GM23338 (cell line): ENCODE measurements around the gene SLCO4A1. TPM values are rescaled to one million over a fixed set of nuclear protein-coding genes. Genes with fewer than 3 reads are reported as not detected.

ENCODE experiments used
- polyA plus RNA-seq: library from polyadenylated mRNA; unstranded; fragments of >200 nt; fragmentation: Nextera tagmentation; extraction: Ambion mirVana; gene quantifications from 2 replicates; pipeline ENCODE4 v1.2.1, GENCODE V29; 2016
- total RNA-seq: library from RNA; depleted of rRNA; stranded (reverse); fragments of >200 nt; shearing (Covaris generic); gene quantifications from 2 replicates; pipeline ENCODE4 v1.2.3, GENCODE V29; 2014; rRNA removed

Gene SLCO4A1
- total and polyA plus RNA-seq, 2 experiments from 2014 or later = 28.5 to 41.6 TPM

Other genes with a start within 250 kb of the SLCO4A1 start
- gene CABLES2, start 235.2 kb upstream of the SLCO4A1 start, total RNA-seq = 12.6 and 12.7 TPM in 2 replicates
- 4.3 and 5.1 TPM in 2 replicates for gene CABLES2, start 235.2 kb upstream of the SLCO4A1 start, polyA plus RNA-seq
- 0.66 and 1.1 TPM in 2 replicates for gene RBBP8NL, start 215.0 kb upstream of the SLCO4A1 start, total RNA-seq
- gene RBBP8NL, start 215.0 kb upstream of the SLCO4A1 start, polyA plus RNA-seq = 0.10 and 0.64 TPM in 2 replicates
- gene GATA5, start 166.5 kb upstream of the SLCO4A1 start, total RNA-seq = 0.73 and 1.2 TPM in 2 replicates
- gene GATA5, start 166.5 kb upstream of the SLCO4A1 start, polyA plus RNA-seq = 0.31 and 0.60 TPM in 2 replicates
- 1.4 and 1.7 TPM in 2 replicates for gene NTSR1, start 66.3 kb downstream of the SLCO4A1 start, total RNA-seq
- gene NTSR1, start 66.3 kb downstream of the SLCO4A1 start, polyA plus RNA-seq = 0.15 and 0.52 TPM in 2 replicates
- gene MRGBP, start 154.0 kb downstream of the SLCO4A1 start, total RNA-seq = 24.3 and 26.0 TPM in 2 replicates
- 19.7 and 20.9 TPM in 2 replicates for gene MRGBP, start 154.0 kb downstream of the SLCO4A1 start, polyA plus RNA-seq
- 48.8 and 50.6 TPM in 2 replicates for gene OGFR, start 162.3 kb downstream of the SLCO4A1 start, total RNA-seq
- gene OGFR, start 162.3 kb downstream of the SLCO4A1 start, polyA plus RNA-seq = 9.6 and 12.3 TPM in 2 replicates
- gene COL9A3, start 174.5 kb downstream of the SLCO4A1 start, total RNA-seq = 110 and 113 TPM in 2 replicates
- 74.9 and 79.4 TPM in 2 replicates for gene COL9A3, start 174.5 kb downstream of the SLCO4A1 start, polyA plus RNA-seq
- gene TCFL5, start 219.3 kb downstream of the SLCO4A1 start, total RNA-seq = 18.8 and 19.3 TPM in 2 replicates
- 5.4 and 5.8 TPM in 2 replicates for gene TCFL5, start 219.3 kb downstream of the SLCO4A1 start, polyA plus RNA-seq